22Rv1 (cell line): ENCODE measurements around the gene GAS7.

ENCODE experiments used
- CTCF ChIP-seq: fragments of 450-650 bp; IDR thresholded peaks from 2 replicates; pipeline ENCODE4 v1.5.1; 2017; ENCODE audit warnings: mild to moderate bottlenecking
- ZFX ChIP-seq: fragments of 450-650 bp; IDR thresholded peaks from 2 replicates; pipeline ENCODE4 v1.6.1; 2017; ENCODE audit warnings: antibody characterized with exemption, borderline replicate concordance

GRCh38 chr17:10238661-10239060 lies 40.3 kb upstream of the GAS7 start:
- TF ChIP-seq CTCF = no peak
- no peak for TF ChIP-seq ZFX
